ENCODE data around the gene C2CD3. TPM values are rescaled to one million over a fixed set of nuclear protein-coding genes. Genes with fewer than 3 reads are reported as not detected.

The C2CD3 gene
- total and polyA plus RNA-seq, 9 of the 15 experiments (the other 6 are each of a cell fraction or from before 2014, with no cell fraction given): 4.4 to 20.2 (median 15.4) TPM

DNA sequence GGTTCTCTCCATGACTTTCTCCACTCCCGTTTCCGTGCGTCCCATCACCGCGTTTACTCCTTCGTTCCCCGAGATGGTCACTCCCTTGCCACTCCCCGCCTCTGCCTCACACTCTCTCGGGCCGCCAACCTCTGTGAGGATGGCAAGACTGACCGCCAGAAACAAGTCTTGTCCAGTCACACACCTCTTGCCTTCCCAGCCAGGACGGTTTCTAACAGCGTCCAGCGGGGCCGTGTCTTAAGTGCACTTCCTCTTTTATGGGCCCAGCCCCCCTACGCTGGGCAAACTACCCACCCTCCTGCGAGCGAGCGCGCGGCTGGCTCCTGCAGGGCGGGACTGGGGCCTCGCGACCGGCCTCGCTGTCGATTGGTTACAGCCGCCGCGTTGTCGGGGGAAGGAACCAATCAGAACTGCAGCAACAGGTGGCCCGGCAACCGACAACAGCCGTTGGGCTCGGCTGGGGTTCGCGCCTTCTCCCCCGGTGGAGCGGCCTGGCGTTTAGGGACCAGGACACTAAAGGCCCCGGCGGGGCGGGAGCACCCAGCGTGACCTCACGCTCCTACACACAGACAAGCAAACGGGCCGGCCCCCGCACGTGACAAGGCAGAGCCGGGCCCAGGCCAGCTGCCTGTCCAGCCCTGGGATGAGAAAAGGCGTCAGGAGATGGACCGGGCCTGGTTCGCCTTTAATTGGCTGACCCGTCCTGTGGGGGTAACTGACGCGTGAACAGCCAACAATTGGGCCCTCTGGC is 187.6 kb downstream of the C2CD3 start (continued):
- TF ChIP-seq POLR2B (IDR thresholded peaks at IDR 0.05; ENCODE audit: low read depth, partially characterized antibody) (peak; percentile 91), CEBPB (tag; IDR thresholded peaks at IDR 0.05) (no peak), SOX6 (IDR thresholded peaks at IDR 0.05) (peak; percentile 75; the same call in 1 of the 2 replicates), PHF21A (IDR thresholded peaks at IDR 0.05; ENCODE audit: borderline replicate concordance, low read depth) (peak; percentile 94; the same call in 1 of the 2 replicates), ZNF76 (CRISPR knock-in tag; IDR thresholded peaks at IDR 0.05; ENCODE audit: borderline replicate concordance) (peak; percentile 84), RFX5 (IDR thresholded peaks at IDR 0.05; ENCODE audit: low read depth, low read length) (peak; percentile 58; the same call in 1 of the 2 replicates), GTF2F1 (IDR thresholded peaks at IDR 0.05; ENCODE audit: low read depth, low read length) (peak; percentile 74; the same call in 1 of the 2 replicates), MYNN (IDR thresholded peaks at IDR 0.05) (peak; percentile 73), MYNN (CRISPR knock-in tag; IDR thresholded peaks at IDR 0.05) (no peak), MEF2A (IDR thresholded peaks at IDR 0.05; ENCODE audit: control insufficient read depth, low read depth, low read length) (peak; percentile 18; the same call in 1 of the 2 replicates), SRSF3 (IDR thresholded peaks at IDR 0.05; ENCODE audit: insufficient read depth, low read length) (no peak), ARHGAP35 (IDR thresholded peaks at IDR 0.05; ENCODE audit: partially characterized antibody) (no peak), XRCC5 (IDR thresholded peaks at IDR 0.05; ENCODE audit: low read depth, low read length) (0 out of 2 replicates have a peak, but pooled peaks have one; percentile 64), TBP (optimal IDR thresholded peaks at IDR 0.05; ENCODE audit: low read depth, low read length) (peak; percentile 82), CXXC5 (CRISPR knock-in tag; IDR thresholded peaks at IDR 0.05) (peak; percentile 95), SIRT6 (IDR thresholded peaks at IDR 0.05; ENCODE audit: low read depth, low read length) (no peak), TEAD1 (CRISPR knock-in tag; IDR thresholded peaks at IDR 0.05) (peak in 1 of 2 experiments; percentile 61; a peak in 2 of 4 replicates), USF2 (CRISPR knock-in tag; IDR thresholded peaks at IDR 0.05) (peak; percentile 93), HMGXB4 (CRISPR knock-in tag; IDR thresholded peaks at IDR 0.05) (peak; percentile 63), ZKSCAN8 (CRISPR knock-in tag; IDR thresholded peaks at IDR 0.05) (no peak), MTA3 (IDR thresholded peaks at IDR 0.05; ENCODE audit: borderline replicate concordance) (peak; percentile 86; the same call in 1 of the 2 replicates), ZNF175 (CRISPR knock-in tag; IDR thresholded peaks at IDR 0.05; ENCODE audit: low read depth) (peak; percentile 73; the same call in 1 of the 2 replicates), ELF2 (CRISPR knock-in tag; IDR thresholded peaks at IDR 0.05) (no peak)
- TF ChIP-seq, protein P1, sequence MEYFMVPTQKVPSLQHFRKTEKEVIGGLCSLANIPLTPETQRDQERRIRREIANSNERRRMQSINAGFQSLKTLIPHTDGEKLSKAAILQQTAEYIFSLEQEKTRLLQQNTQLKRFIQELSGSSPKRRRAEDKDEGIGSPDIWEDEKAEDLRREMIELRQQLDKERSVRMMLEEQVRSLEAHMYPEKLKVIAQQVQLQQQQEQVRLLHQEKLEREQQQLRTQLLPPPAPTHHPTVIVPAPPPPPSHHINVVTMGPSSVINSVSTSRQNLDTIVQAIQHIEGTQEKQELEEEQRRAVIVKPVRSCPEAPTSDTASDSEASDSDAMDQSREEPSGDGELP (CRISPR knock-in tag; IDR thresholded peaks at IDR 0.05; ENCODE audit: borderline replicate concordance): peak; percentile 98
- TF ChIP-seq, protein P2, sequence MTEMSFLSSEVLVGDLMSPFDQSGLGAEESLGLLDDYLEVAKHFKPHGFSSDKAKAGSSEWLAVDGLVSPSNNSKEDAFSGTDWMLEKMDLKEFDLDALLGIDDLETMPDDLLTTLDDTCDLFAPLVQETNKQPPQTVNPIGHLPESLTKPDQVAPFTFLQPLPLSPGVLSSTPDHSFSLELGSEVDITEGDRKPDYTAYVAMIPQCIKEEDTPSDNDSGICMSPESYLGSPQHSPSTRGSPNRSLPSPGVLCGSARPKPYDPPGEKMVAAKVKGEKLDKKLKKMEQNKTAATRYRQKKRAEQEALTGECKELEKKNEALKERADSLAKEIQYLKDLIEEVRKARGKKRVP (CRISPR knock-in tag; IDR thresholded peaks at IDR 0.05): peak; percentile 19; the same call in 1 of the 2 replicates
